ENCODE data around the gene BCR. TPM values are rescaled to one million over a fixed set of nuclear protein-coding genes. Genes with fewer than 3 reads are reported as not detected.

The BCR gene
- total RNA-seq, 2 donors from 2014 or later: 102 to 172 TPM

DNA sequence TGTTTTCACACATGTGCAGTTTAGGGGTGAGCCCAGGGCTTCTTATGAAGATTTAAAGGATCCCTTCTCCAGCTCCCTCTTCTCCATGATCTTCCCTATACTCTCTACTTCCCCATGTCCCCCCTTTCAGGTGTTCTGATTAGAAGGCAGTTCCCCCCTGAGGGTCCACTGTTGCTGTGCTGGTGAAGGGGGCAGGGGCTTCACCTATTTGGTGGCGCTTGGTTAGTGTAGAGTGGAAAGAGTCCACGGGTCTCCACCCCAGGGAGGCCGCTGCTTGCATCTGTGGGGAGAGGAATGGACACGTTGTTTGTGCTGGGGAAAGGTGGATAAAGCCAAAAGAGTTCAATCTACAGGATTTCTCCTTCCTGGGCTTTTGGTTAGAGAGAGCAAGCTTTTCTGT is 49.3 kb downstream of the BCR start:
- no peaks in the 10 kb centered on the region for H3K27me3 Mint-ChIP-seq (ENCODE audit: insufficient read depth)
- Histone ChIP-seq H3K4me3 (ENCODE audit: low read length) (peak overlapping the region; percentile 60), H3K27me3 (ENCODE audit: control insufficient read depth, insufficient read depth, low read length, poor library complexity, severe bottlenecking) (no peaks in the 10 kb centered on the region), H3K27ac (ENCODE audit: low read depth, low read length) (peak overlapping the region; percentile 80), H3K4me1 (ENCODE audit: control insufficient read depth, insufficient read depth, low read length) (peaks cover 32% of the 10 kb centered on the region), H3K36me3 (ENCODE audit: control insufficient read depth, insufficient read depth, low read length) (peaks cover 16% of the 10 kb centered on the region), H3K9me3 (ENCODE audit: control insufficient read depth, low read length) (peaks cover 27% of the 10 kb centered on the region), H3K9ac (ENCODE audit: extremely low read depth, low read length, poor library complexity, severe bottlenecking) (peak overlapping the region; percentile 8)
- H3K4me1 Mint-ChIP-seq: peaks cover 64% of the 10 kb centered on the region
- H3K9me3 Mint-ChIP-seq: peaks cover 21% of the 10 kb centered on the region
- H3K4me3 Mint-ChIP-seq: peak overlapping the region; percentile 7
- WGBS, 2 experiments (ENCODE audit: insufficient coverage in 1 of 2, insufficient read length in 1 of 2): 73 to 76% methylated on average over 4 of the region's 4 CpGs
- peak overlapping the region; percentile 89 for H3K27ac Mint-ChIP-seq
- peaks cover 38% of the 10 kb centered on the region for H3K36me3 Mint-ChIP-seq (ENCODE audit: low read depth)
- TF ChIP-seq, protein P1, sequence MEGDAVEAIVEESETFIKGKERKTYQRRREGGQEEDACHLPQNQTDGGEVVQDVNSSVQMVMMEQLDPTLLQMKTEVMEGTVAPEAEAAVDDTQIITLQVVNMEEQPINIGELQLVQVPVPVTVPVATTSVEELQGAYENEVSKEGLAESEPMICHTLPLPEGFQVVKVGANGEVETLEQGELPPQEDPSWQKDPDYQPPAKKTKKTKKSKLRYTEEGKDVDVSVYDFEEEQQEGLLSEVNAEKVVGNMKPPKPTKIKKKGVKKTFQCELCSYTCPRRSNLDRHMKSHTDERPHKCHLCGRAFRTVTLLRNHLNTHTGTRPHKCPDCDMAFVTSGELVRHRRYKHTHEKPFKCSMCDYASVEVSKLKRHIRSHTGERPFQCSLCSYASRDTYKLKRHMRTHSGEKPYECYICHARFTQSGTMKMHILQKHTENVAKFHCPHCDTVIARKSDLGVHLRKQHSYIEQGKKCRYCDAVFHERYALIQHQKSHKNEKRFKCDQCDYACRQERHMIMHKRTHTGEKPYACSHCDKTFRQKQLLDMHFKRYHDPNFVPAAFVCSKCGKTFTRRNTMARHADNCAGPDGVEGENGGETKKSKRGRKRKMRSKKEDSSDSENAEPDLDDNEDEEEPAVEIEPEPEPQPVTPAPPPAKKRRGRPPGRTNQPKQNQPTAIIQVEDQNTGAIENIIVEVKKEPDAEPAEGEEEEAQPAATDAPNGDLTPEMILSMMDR (conservative IDR thresholded peaks at IDR 0.05): no peak
- no peak for DNase-seq

DNA sequence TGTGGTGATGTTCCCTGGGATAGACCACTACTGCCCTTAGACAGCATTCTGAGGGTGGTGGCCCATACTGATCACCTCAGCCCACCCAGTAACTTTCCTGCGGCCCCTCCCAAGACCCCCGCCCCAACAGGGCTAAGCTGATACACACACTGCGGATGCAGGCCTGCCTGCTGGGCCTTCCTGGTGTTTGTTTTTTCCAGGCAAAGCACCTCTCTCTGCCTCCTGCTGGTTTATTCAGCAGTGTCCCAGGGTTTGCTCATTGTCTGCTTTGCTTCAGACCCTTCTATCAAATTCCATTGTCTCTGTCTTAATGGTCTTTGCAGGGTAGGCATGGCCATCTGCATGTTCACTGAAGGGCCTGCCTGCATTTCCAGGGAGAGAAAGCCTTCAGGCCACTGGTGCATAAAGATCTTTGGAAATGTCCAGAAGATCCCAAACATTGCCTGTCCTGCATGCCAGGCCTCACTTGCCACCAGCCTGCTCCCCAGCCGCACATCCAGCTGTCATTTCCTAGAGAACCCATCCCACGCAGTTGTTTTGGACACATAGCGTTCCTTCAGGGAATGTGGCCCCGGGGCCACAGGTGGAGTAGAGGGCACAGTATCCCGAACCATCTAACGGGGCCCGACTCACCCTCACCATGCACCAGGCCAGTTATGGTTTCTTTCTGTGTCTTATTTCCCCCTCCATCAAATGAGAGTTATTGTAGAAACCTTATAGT is 50.2 kb downstream of the BCR start:
- Histone ChIP-seq H3K4me1 (ENCODE audit: control insufficient read depth, insufficient read depth, low read length) (peaks cover 31% of the 10 kb centered on the region), H3K27ac (ENCODE audit: low read depth, low read length) (peak overlapping the region; percentile 80), H3K4me3 (ENCODE audit: low read length) (peak overlapping the region; percentile 60), H3K9ac (ENCODE audit: extremely low read depth, low read length, poor library complexity, severe bottlenecking) (peak overlapping the region; percentile 8), H3K9me3 (ENCODE audit: control insufficient read depth, low read length) (peaks cover 27% of the 10 kb centered on the region), H3K36me3 (ENCODE audit: control insufficient read depth, insufficient read depth, low read length) (peaks cover 18% of the 10 kb centered on the region), H3K27me3 (ENCODE audit: control insufficient read depth, insufficient read depth, low read length, poor library complexity, severe bottlenecking) (no peaks in the 10 kb centered on the region)
- peaks cover 21% of the 10 kb centered on the region for H3K9me3 Mint-ChIP-seq
- WGBS, 2 experiments (ENCODE audit: insufficient coverage in 1 of 2, insufficient read length in 1 of 2): 54 to 55% methylated on average over 8 to 10 of the region's 10 CpGs
- peak overlapping the region; percentile 7 for H3K4me3 Mint-ChIP-seq
- TF ChIP-seq, protein P1 (conservative IDR thresholded peaks at IDR 0.05): peak; percentile 51
- peaks cover 56% of the 10 kb centered on the region for H3K4me1 Mint-ChIP-seq
- H3K27ac Mint-ChIP-seq: peak overlapping the region; percentile 89
- no peaks in the 10 kb centered on the region for H3K27me3 Mint-ChIP-seq (ENCODE audit: insufficient read depth)
- DNase-seq: peak; percentile 89
- H3K36me3 Mint-ChIP-seq (ENCODE audit: low read depth): peaks cover 37% of the 10 kb centered on the region

DNA sequence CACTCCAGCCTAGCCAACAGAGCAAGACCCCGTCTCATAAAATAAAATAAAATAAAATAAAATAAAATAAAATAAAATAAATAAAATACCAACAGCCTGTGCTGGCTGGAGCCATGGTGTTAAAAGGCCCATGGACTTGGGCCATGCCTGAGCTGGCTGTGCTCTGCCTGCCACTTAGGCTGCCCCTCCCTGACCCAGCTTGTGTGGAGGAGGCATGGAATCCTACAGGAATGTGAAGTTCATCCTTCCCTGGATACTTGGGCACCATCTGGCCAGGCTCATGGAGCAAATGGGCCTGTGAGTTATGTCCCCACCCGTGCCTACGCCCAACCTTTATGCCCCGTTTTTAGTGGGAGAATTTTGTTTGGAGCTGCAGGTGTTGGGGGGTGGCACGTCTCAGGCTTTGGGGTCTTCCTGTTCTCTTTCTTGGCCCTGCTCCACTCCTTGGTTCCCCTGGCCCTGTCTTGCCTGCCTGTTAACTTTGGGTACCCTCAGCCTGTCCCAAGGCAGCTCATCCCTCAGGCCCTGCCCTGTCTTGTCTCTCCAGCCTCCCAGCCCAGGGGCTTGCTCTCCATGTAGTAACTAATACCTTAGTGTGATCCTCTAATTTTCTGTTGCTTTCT is 51.3 kb downstream of the BCR start:
- H3K4me3 ChIP-seq (ENCODE audit: low read length): no peak overlapping the region
- Mint-ChIP-seq H3K4me1 (peaks cover 57% of the 10 kb centered on the region), H3K9me3 (peaks cover 21% of the 10 kb centered on the region), H3K27ac (peak overlapping the region; percentile 89), H3K36me3 (ENCODE audit: low read depth) (peaks cover 38% of the 10 kb centered on the region), H3K4me3 (peak overlapping the region; percentile 23), H3K27me3 (ENCODE audit: insufficient read depth) (no peaks in the 10 kb centered on the region)
- H3K36me3 ChIP-seq (ENCODE audit: control insufficient read depth, insufficient read depth, low read length): peaks cover 27% of the 10 kb centered on the region
- peaks cover 34% of the 10 kb centered on the region for H3K4me1 ChIP-seq (ENCODE audit: control insufficient read depth, insufficient read depth, low read length)
- TF ChIP-seq, protein P1 (conservative IDR thresholded peaks at IDR 0.05): no peak
- no peaks in the 10 kb centered on the region for H3K27me3 ChIP-seq (ENCODE audit: control insufficient read depth, insufficient read depth, low read length, poor library complexity, severe bottlenecking)
- DNase-seq: no peak
- H3K9me3 ChIP-seq (ENCODE audit: control insufficient read depth, low read length): peaks cover 27% of the 10 kb centered on the region
- no peak overlapping the region for H3K27ac ChIP-seq (ENCODE audit: low read depth, low read length)
- 93 to 100% methylated on average over 1 to 4 of the region's 5 CpGs for WGBS, 2 experiments (ENCODE audit: insufficient coverage in 1 of 2, insufficient read length in 1 of 2)
- H3K9ac ChIP-seq (ENCODE audit: extremely low read depth, low read length, poor library complexity, severe bottlenecking): no peak overlapping the region
